ENCODE measurements around the gene RNF34.
A peak's percentile ranks its signal among the peaks of the same experiment; 100 is the strongest.

DNA sequence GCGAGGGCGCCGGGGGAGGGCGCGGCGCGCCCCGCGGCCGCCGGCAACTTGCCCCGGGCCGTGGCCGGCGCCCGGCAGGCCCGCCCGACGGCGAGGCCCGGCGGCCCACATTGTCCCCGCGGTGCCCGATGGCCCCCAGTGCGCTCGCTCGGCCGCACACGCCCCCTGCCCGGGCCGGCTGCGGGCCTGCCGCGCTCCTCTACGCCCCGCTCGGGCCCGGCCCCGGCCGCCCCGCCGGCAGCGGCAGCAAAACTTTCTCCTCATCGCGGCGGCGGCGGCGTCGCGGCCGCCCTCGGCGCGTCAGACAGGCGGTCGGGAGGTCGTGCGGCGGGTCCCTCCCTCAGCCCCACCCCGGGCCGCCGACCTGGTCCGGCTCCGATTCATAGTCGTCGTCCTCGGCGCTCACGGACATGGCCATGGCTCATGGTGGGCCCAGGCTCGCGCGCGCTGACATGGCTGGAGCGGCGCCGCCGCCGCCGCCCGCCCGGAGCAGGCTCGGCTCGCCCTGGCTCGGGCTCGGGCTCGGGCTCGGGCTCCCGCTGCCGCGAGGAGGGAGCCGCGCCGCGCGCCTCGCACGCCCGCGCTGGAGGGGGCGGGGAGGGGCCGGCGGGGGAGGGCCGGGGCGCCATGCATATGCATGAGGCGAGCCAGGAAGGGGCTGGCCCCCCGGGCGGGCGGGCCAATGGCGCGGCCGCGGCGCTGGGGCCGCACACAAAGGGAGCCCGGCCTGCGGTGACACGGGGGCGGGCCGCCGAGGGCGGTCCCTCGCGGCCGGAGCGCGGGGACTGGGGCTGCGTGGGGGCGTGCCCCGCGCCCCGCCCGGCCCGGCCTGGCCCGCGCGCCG, 67.1 kb downstream of the RNF34 start:
- TF ChIP-seq POLR2A (IDR thresholded peaks at IDR 0.05) (peak in 1 of 2 donors; percentile 31), EP300 (IDR thresholded peaks at IDR 0.05) (no peak)
- TF ChIP-seq, protein P1, sequence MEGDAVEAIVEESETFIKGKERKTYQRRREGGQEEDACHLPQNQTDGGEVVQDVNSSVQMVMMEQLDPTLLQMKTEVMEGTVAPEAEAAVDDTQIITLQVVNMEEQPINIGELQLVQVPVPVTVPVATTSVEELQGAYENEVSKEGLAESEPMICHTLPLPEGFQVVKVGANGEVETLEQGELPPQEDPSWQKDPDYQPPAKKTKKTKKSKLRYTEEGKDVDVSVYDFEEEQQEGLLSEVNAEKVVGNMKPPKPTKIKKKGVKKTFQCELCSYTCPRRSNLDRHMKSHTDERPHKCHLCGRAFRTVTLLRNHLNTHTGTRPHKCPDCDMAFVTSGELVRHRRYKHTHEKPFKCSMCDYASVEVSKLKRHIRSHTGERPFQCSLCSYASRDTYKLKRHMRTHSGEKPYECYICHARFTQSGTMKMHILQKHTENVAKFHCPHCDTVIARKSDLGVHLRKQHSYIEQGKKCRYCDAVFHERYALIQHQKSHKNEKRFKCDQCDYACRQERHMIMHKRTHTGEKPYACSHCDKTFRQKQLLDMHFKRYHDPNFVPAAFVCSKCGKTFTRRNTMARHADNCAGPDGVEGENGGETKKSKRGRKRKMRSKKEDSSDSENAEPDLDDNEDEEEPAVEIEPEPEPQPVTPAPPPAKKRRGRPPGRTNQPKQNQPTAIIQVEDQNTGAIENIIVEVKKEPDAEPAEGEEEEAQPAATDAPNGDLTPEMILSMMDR (IDR thresholded peaks at IDR 0.05), result no peak

Data from tibial nerve (tissue), 4 donors.